ENCODE measurements around the gene WDR37.

- TF ChIP-seq EP300 (IDR thresholded peaks at IDR 0.05; ENCODE audit: borderline replicate concordance) (no peak), RAD21 (IDR thresholded peaks at IDR 0.05; ENCODE audit: low read depth) (no peak), MAX (IDR thresholded peaks at IDR 0.05) (no peak), YY1 (IDR thresholded peaks at IDR 0.05; ENCODE audit: low read depth) (no peak), CREB1 (IDR thresholded peaks at IDR 0.05; ENCODE audit: low read depth) (no peak), CEBPB (IDR thresholded peaks at IDR 0.05) (no peak), TAF1 (IDR thresholded peaks at IDR 0.05; ENCODE audit: low read depth) (no peak), ZBTB7A (IDR thresholded peaks at IDR 0.05; ENCODE audit: low read depth) (no peak), EGR1 (IDR thresholded peaks at IDR 0.05) (no peak), USF1 (IDR thresholded peaks at IDR 0.05) (no peak), FOXM1 (IDR thresholded peaks at IDR 0.05; ENCODE audit: borderline replicate concordance, low read depth) (no peak)
Measured at GRCh38 chr10:1050554-1050953, 5.6 kb upstream of the WDR37 start.

Data from Ishikawa (cell line).